ENCODE measurements around the gene KCNK10.

DNA sequence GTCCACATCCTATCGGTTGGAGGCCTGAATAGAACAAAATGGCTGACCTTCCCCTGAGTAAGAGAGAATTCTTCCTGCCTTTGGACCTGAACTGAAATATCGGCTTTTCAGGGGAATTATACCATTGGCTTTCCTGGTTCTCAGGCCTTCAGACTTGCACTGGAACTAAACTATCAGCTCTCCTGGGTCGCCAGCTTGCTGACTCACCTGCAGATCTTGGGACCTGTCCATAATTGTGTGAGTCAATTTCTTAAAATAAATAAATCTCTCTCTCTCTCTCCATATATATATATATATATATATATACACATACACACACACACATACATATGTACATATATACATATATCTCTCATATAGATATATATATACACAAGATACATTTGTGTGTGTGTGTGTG lies 41.6 kb downstream of the KCNK10 start:
- TF ChIP-seq, protein P1, sequence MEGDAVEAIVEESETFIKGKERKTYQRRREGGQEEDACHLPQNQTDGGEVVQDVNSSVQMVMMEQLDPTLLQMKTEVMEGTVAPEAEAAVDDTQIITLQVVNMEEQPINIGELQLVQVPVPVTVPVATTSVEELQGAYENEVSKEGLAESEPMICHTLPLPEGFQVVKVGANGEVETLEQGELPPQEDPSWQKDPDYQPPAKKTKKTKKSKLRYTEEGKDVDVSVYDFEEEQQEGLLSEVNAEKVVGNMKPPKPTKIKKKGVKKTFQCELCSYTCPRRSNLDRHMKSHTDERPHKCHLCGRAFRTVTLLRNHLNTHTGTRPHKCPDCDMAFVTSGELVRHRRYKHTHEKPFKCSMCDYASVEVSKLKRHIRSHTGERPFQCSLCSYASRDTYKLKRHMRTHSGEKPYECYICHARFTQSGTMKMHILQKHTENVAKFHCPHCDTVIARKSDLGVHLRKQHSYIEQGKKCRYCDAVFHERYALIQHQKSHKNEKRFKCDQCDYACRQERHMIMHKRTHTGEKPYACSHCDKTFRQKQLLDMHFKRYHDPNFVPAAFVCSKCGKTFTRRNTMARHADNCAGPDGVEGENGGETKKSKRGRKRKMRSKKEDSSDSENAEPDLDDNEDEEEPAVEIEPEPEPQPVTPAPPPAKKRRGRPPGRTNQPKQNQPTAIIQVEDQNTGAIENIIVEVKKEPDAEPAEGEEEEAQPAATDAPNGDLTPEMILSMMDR (IDR thresholded peaks at IDR 0.05) = no peak
- TF ChIP-seq POLR2A (IDR thresholded peaks at IDR 0.05) = no peak
